H9 (cell line): Measurements from ENCODE around the gene PGPEP1. TPM values are rescaled to one million over a fixed set of nuclear protein-coding genes. Genes with fewer than 3 reads are reported as not detected.
A peak's percentile ranks its signal among the peaks of the same experiment; 100 is the strongest.

Experiments
- DNase-seq: peaks from one replicate; pipeline ENCODE4 v3.0.0-alpha.2; 2017
- H2AFZ ChIP-seq: one replicate; pipeline ENCODE4 v1.6.1; 2013; ENCODE audit warnings: mild to moderate bottlenecking, low read length, control low read depth, moderate library complexity
- H2AK5ac ChIP-seq: 2 replicates; pipeline ENCODE4 v1.6.1; 2013; ENCODE audit warnings: low read length, control low read depth, mixed read lengths; ENCODE audit not compliant: insufficient read length
- H2BK120ac ChIP-seq: one replicate; pipeline ENCODE4 v1.6.1; 2013; ENCODE audit warnings: low read depth, mild to moderate bottlenecking, low read length, control low read depth, inconsistent platforms; ENCODE audit not compliant: poor library complexity, severe bottlenecking
- H2BK12ac ChIP-seq: 2 replicates; pipeline ENCODE4 v1.6.1; 2013; ENCODE audit warnings: low read length, control low read depth, mixed read lengths, low read depth; ENCODE audit not compliant: insufficient read length
- H2BK15ac ChIP-seq: 2 replicates; pipeline ENCODE4 v1.6.1; 2013; ENCODE audit warnings: low read depth, low read length, control low read depth
- H2BK20ac ChIP-seq: one replicate; pipeline ENCODE4 v1.6.1; 2013; ENCODE audit warnings: low read depth, mild to moderate bottlenecking, low read length, control low read depth, inconsistent platforms; ENCODE audit not compliant: poor library complexity, severe bottlenecking
- H2BK5ac ChIP-seq: 2 replicates; pipeline ENCODE4 v1.6.1; 2013; ENCODE audit warnings: low read length, control low read depth, mixed read lengths; ENCODE audit not compliant: insufficient read length
- H3K14ac ChIP-seq: 2 replicates; pipeline ENCODE4 v1.6.1; 2013; ENCODE audit warnings: low read length, control low read depth; ENCODE audit not compliant: insufficient read depth
- H3K18ac ChIP-seq: 2 replicates; pipeline ENCODE4 v1.6.1; 2013; ENCODE audit warnings: low read depth, mild to moderate bottlenecking, mixed read lengths, low read length, control low read depth; ENCODE audit not compliant: insufficient read length
- H3K23ac ChIP-seq: 2 replicates; pipeline ENCODE4 v1.6.1; 2013; ENCODE audit warnings: low read length, control low read depth, mixed read lengths, low read depth; ENCODE audit not compliant: insufficient read length
- H3K23me2 ChIP-seq: 2 replicates; pipeline ENCODE4 v1.6.1; 2013; ENCODE audit warnings: low read depth, mild to moderate bottlenecking, mixed read lengths, low read length, control low read depth; ENCODE audit not compliant: insufficient read length, poor library complexity, severe bottlenecking
- H3K27ac ChIP-seq: 2 replicates; pipeline ENCODE4 v1.5.1; 2013; ENCODE audit warnings: low read length, control low read depth, mixed read lengths, low read depth; ENCODE audit not compliant: insufficient read length
- H3K27me3 ChIP-seq: 2 replicates; pipeline ENCODE4 v1.6.1; 2013; ENCODE audit warnings: low read length, control low read depth, inconsistent platforms; ENCODE audit not compliant: insufficient read depth
- H3K4ac ChIP-seq: 2 replicates; pipeline ENCODE4 v1.6.1; 2013; ENCODE audit warnings: low read depth, mild to moderate bottlenecking, control low read depth, inconsistent platforms, low read length, moderate library complexity
- H3K4me1 ChIP-seq: 2 replicates; pipeline ENCODE4 v1.6.1; 2013; ENCODE audit warnings: low read length, control low read depth, inconsistent platforms; ENCODE audit not compliant: insufficient read depth
- H3K4me2 ChIP-seq: 2 replicates; pipeline ENCODE4 v1.6.1; 2013; ENCODE audit warnings: low read length, control low read depth, mixed read lengths; ENCODE audit not compliant: insufficient read length, insufficient read depth
- H3K56ac ChIP-seq: 2 replicates; pipeline ENCODE4 v1.6.1; 2013; ENCODE audit warnings: low read depth, mild to moderate bottlenecking, mixed read lengths, low read length, control low read depth; ENCODE audit not compliant: insufficient read length
- H3K79me1 ChIP-seq: 2 replicates; pipeline ENCODE4 v1.6.1; 2013; ENCODE audit warnings: low read depth, mild to moderate bottlenecking, moderate library complexity, low read length, control low read depth, inconsistent platforms; ENCODE audit not compliant: insufficient read depth, poor library complexity, severe bottlenecking
- H3K79me2 ChIP-seq: 2 replicates; pipeline ENCODE4 v1.6.1; 2013; ENCODE audit warnings: low read length, control low read depth, inconsistent platforms; ENCODE audit not compliant: insufficient read depth
- H3K9ac ChIP-seq: 2 replicates; pipeline ENCODE4 v1.6.1; 2013; ENCODE audit warnings: low read length, control low read depth, mixed read lengths; ENCODE audit not compliant: insufficient read length; ENCODE audit errors: extremely low read depth
- H3K9me3 ChIP-seq: one replicate; pipeline ENCODE4 v1.6.1; 2013; ENCODE audit warnings: low read depth, low read length, inconsistent platforms; ENCODE audit not compliant: control insufficient read depth
- H3T11ph ChIP-seq: one replicate; pipeline ENCODE4 v1.6.1; 2013; ENCODE audit warnings: mild to moderate bottlenecking, low read length, control low read depth, inconsistent platforms
- H4K20me1 ChIP-seq: one replicate; pipeline ENCODE4 v1.6.1; 2013; ENCODE audit not compliant: control insufficient read depth, insufficient read length, insufficient read depth
- H4K5ac ChIP-seq: 2 replicates; pipeline ENCODE4 v1.6.1; 2013; ENCODE audit warnings: low read depth, mild to moderate bottlenecking, mixed read lengths, low read length, control low read depth; ENCODE audit not compliant: insufficient read length
- H4K8ac ChIP-seq: replicated peaks from 2 replicates; pipeline ENCODE4 v1.6.1; 2013; ENCODE audit warnings: low read length, control low read depth, mixed read lengths, low read depth; ENCODE audit not compliant: insufficient read length
- H4K91ac ChIP-seq: 2 replicates; pipeline ENCODE4 v1.6.1; 2013; ENCODE audit warnings: low read depth, mild to moderate bottlenecking, moderate library complexity, mixed read lengths, low read length, control low read depth; ENCODE audit not compliant: insufficient read length
- H3K27ac Mint-ChIP-seq, 3 experiments: 2 replicates in 2 of 3; 3 replicates in 1 of 3; pipeline ENCODE4 v1.8.0; 2020 to 2021; ENCODE audit warnings: mixed read lengths in 3 of 3, mild to moderate bottlenecking in 1 of 3, moderate library complexity in 1 of 3
- H3K27me3 Mint-ChIP-seq: 2 replicates; pipeline ENCODE4 v1.8.0; 2021; ENCODE audit warnings: low read depth, mild to moderate bottlenecking, moderate library complexity, mixed read lengths
- H3K36me3 Mint-ChIP-seq, 3 experiments: 2 replicates in 2 of 3; 3 replicates in 1 of 3; pipeline ENCODE4 v1.8.0; 2020 to 2021; ENCODE audit warnings: low read depth in 3 of 3, mixed read lengths in 3 of 3; ENCODE audit not compliant: insufficient read depth in 1 of 3
- H3K4me1 Mint-ChIP-seq, 2 experiments: 2 replicates each; pipeline ENCODE4 v1.8.0; 2020; ENCODE audit warnings: mixed read lengths in 2 of 2
- H3K4me3 Mint-ChIP-seq, 2 experiments: 2 replicates in 1 of 2; 3 replicates in 1 of 2; pipeline ENCODE4 v1.8.0; 2020 to 2021; ENCODE audit warnings: mild to moderate bottlenecking in 2 of 2, mixed read lengths in 2 of 2, moderate library complexity in 1 of 2
- H3K9me3 Mint-ChIP-seq, 2 experiments: 2 replicates in 1 of 2; 3 replicates in 1 of 2; pipeline ENCODE4 v1.8.0; 2020; ENCODE audit warnings: mild to moderate bottlenecking in 2 of 2, mixed read lengths in 2 of 2, moderate library complexity in 1 of 2
- CTCF ChIP-seq: fragments of 200-600 bp; sonication (generic); conservative IDR thresholded peaks from 3 replicates; pipeline ENCODE4 v1.8.0; 2021; ENCODE audit warnings: antibody characterized with exemption, mild to moderate bottlenecking
- WGBS: extraction: QIAGEN DNeasy Blood & Tissue Kit; methylation state at CpG from one replicate; pipeline ENCODE4 v1.1.7; 2013; ENCODE audit warnings: missing lambda C conversion rate, low lambda C conversion rate, mixed read lengths; ENCODE audit not compliant: insufficient read length; ENCODE audit errors: extremely low coverage; 5-methylcytosine and 5-hydroxymethylcytosine counted together
- total RNA-seq: library from RNA; stranded (reverse); gene quantifications from 2 replicates; pipeline ENCODE4 v1.2.1, GENCODE V29; 2021

PGPEP1 gene
- total RNA-seq, 1 experiment from 2014 or later, result 64.8 TPM

DNA sequence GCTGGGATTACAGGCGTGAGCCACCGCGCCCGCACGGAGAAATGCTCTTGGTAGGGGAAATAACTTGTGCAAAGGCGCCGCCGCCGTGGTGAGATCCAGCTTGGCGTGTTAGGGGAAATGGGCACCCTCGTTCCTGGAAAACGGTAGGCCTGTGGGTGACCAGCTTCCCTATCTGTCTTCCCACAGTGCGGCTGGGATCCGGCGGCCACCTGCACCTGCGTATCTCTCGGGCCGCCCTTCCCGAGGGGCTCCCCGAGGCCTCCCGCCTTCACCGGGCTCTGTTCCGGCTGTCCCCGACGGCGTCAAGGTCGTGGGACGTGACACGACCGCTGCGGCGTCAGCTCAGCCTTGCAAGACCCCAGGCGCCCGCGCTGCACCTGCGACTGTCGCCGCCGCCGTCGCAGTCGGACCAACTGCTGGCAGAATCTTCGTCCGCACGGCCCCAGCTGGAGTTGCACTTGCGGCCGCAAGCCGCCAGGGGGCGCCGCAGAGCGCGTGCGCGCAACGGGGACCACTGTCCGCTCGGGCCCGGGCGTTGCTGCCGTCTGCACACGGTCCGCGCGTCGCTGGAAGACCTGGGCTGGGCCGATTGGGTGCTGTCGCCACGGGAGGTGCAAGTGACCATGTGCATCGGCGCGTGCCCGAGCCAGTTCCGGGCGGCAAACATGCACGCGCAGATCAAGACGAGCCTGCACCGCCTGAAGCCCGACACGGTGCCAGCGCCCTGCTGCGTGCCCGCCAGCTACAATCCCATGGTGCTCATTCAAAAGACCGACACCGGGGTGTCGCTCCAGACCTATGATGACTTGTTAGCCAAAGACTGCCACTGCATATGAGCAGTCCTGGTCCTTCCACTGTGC is 47.9 kb downstream of the PGPEP1 start:
- no peak overlapping the region for H3K18ac ChIP-seq
- H3K9ac ChIP-seq, result no peak overlapping the region
- no peaks in the 10 kb centered on the region for H3K9me3 ChIP-seq
- Mint-ChIP-seq H3K9me3 (no peaks in the 10 kb centered on the region), H3K4me1 (peaks cover 19 to 20% of the 10 kb centered on the region in 2 experiments), H3K36me3 (peaks cover 0 to 5% (median 5%) of the 10 kb centered on the region in 3 experiments; a peak in 1 of 7 replicates), H3K27me3 (peaks cover 39% of the 10 kb centered on the region), H3K4me3 (peak overlapping the region; percentile 50 to 68; a peak in 4 of 5 replicates), H3K27ac (no peak overlapping the region)
- DNase-seq, result peak; percentile 88
- H2BK12ac ChIP-seq, result no peak overlapping the region
- no peak overlapping the region for H2BK15ac ChIP-seq
- no peak overlapping the region for H3T11ph ChIP-seq
- H3K23me2 ChIP-seq, result no peaks in the 10 kb centered on the region
- no CpG with 5 or more reads among the region's 86 CpGs for WGBS
- H3K79me2 ChIP-seq, result no peaks in the 10 kb centered on the region
- no peak overlapping the region for H3K56ac ChIP-seq
- no peaks in the 10 kb centered on the region for H3K79me1 ChIP-seq
- no peak overlapping the region for H3K4me2 ChIP-seq
- no peaks in the 10 kb centered on the region for H4K20me1 ChIP-seq
- TF ChIP-seq CTCF, result peak; percentile 100
- H3K4ac ChIP-seq, result no peak overlapping the region
- no peak overlapping the region for H2BK120ac ChIP-seq
- H4K91ac ChIP-seq, result no peak overlapping the region
- no peak overlapping the region for H2BK20ac ChIP-seq
- H3K14ac ChIP-seq, result no peak overlapping the region
- H3K4me1 ChIP-seq, result no peaks in the 10 kb centered on the region
- H3K27me3 ChIP-seq, result no peaks in the 10 kb centered on the region
- H2BK5ac ChIP-seq, result no peak overlapping the region
- H2AFZ ChIP-seq, result no peak overlapping the region
- no peak overlapping the region for H2AK5ac ChIP-seq
- H3K23ac ChIP-seq, result no peak overlapping the region
- no peak overlapping the region for H3K27ac ChIP-seq
- H4K5ac ChIP-seq, result no peak overlapping the region
- H4K8ac ChIP-seq, result no peak overlapping the region
